Esophagus mucosa (tissue), 1 donor: Measurements from ENCODE around the gene CUTA. TPM values are rescaled to one million over a fixed set of nuclear protein-coding genes. Genes with fewer than 3 reads are reported as not detected.

Experiments used
- total RNA-seq: library from RNA; stranded (reverse); gene quantifications from one replicate; pipeline ENCODE4 v1.2.4, GENCODE V29; 2023
- donor health status: DM: yes; HTN: yes; CAD: no.

The CUTA gene
- total RNA-seq, 1 donor from 2014 or later: 92.4 TPM

Other genes with a start within 250 kb of the CUTA start
- 0.32 TPM for gene COL11A2, start 225.6 kb downstream of the CUTA start, total RNA-seq
- gene RXRB, start 217.4 kb downstream of the CUTA start, total RNA-seq: 19.6 TPM
- 31.1 TPM for gene SLC39A7, start 217.2 kb downstream of the CUTA start, total RNA-seq
- gene HSD17B8, start 213.5 kb downstream of the CUTA start, total RNA-seq: 27.3 TPM
- 27.0 TPM for gene RING1, start 209.6 kb downstream of the CUTA start, total RNA-seq
- gene VPS52, start 146.2 kb downstream of the CUTA start, total RNA-seq: 38.8 TPM
- 3,499 TPM for gene RPS18, start 146.0 kb downstream of the CUTA start, total RNA-seq
- gene B3GALT4, start 141.0 kb downstream of the CUTA start, total RNA-seq: 16.9 TPM
- 31.5 TPM for gene WDR46, start 128.9 kb downstream of the CUTA start, total RNA-seq
- gene PFDN6, start 128.5 kb downstream of the CUTA start, total RNA-seq: 39.9 TPM
- gene RGL2, start 119.2 kb downstream of the CUTA start, total RNA-seq: 55.8 TPM
- gene TAPBP, start 104.0 kb downstream of the CUTA start, total RNA-seq: 63.5 TPM
- 10.6 TPM for gene ZBTB22, start 100.4 kb downstream of the CUTA start, total RNA-seq
- 28.1 TPM for gene DAXX, start 95.1 kb downstream of the CUTA start, total RNA-seq
- 19.0 TPM for gene KIFC1, start 26.3 kb downstream of the CUTA start, total RNA-seq
- 13.4 TPM for gene PHF1, start 7.1 kb downstream of the CUTA start, total RNA-seq
- 7.1 TPM for gene SYNGAP1, start 2.0 kb upstream of the CUTA start, total RNA-seq
- gene ZBTB9, start 36.5 kb upstream of the CUTA start, total RNA-seq: 5.5 TPM
- gene BAK1, start 162.2 kb upstream of the CUTA start, total RNA-seq: 33.5 TPM
- 23.7 TPM for gene ITPR3, start 203.2 kb upstream of the CUTA start, total RNA-seq